ENCODE data around the gene CD34.

GRCh38 chr1:207944571-207944970 lies 33.6 kb upstream of the CD34 start:
- TF ChIP-seq REST (IDR thresholded peaks at IDR 0.05; ENCODE audit: borderline replicate concordance) (no peak), TAF1 (IDR thresholded peaks at IDR 0.05; ENCODE audit: low read depth) (no peak), CTCF (IDR thresholded peaks at IDR 0.05; ENCODE audit: poor library complexity, severe bottlenecking) (no peak), POLR2AphosphoS5 (IDR thresholded peaks at IDR 0.05) (no peak)

Measured in neural cell (in vitro differentiated cells).